Measurements from ENCODE around the gene C2CD2.
"Not testable (repeated sequence)": the region's sequence is repeated elsewhere in the genome, so short reads cannot be mapped to it uniquely, and the experiment has no call there.

Gene C2CD2
- 6.9 to 11.8 (median 7.7) reads per million in 3 donors for total RNA-seq

GRCh38 chr21:41953831-41954653 is at the start of gene C2CD2:
TSS of gene C2CD2 (minus strand) at chr21:41954018. CDS start at chr21:41953648, 370 bp downstream.
- H3K4me3 ChIP-seq (ENCODE audit: insufficient read depth, low read depth, low read length, poor library complexity, severe bottlenecking), result peak within 1 kb of the TSS; percentile 22
- peaks cover 4% of the 10 kb centered on the region for H3K27me3 ChIP-seq (replicated peaks; ENCODE audit: control insufficient read depth, insufficient read depth, low read length, poor library complexity, severe bottlenecking)
- no peaks in the 10 kb centered on the region for H3K9me3 ChIP-seq (ENCODE audit: control insufficient read depth, low read length)
- no peaks in the 10 kb centered on the region for H3K36me3 ChIP-seq (ENCODE audit: control insufficient read depth, insufficient read depth, low read length)
- H3K4me1 ChIP-seq (ENCODE audit: control insufficient read depth, insufficient read depth, low read length, poor library complexity, severe bottlenecking), result peaks cover 4% of the 10 kb centered on the region
- no peak within 1 kb of the TSS for H3K27ac ChIP-seq (ENCODE audit: insufficient read depth, low read length, poor library complexity, severe bottlenecking)
- no peak for DNase-seq

- no peak for DNase-seq
- H3K9me3 ChIP-seq (ENCODE audit: control insufficient read depth, low read length), result no peaks in the 10 kb centered on the region
- no peaks in the 10 kb centered on the region for H3K27me3 ChIP-seq (replicated peaks; ENCODE audit: control insufficient read depth, insufficient read depth, low read length, poor library complexity, severe bottlenecking)
- no peak overlapping the region for H3K27ac ChIP-seq (ENCODE audit: insufficient read depth, low read length, poor library complexity, severe bottlenecking)
- H3K4me1 ChIP-seq (ENCODE audit: control insufficient read depth, insufficient read depth, low read length, poor library complexity, severe bottlenecking), result peaks cover 6% of the 10 kb centered on the region
- peaks cover 6% of the 10 kb centered on the region for H3K36me3 ChIP-seq (ENCODE audit: control insufficient read depth, insufficient read depth, low read length)
- no peak overlapping the region for H3K4me3 ChIP-seq (ENCODE audit: insufficient read depth, low read depth, low read length, poor library complexity, severe bottlenecking)
Observed at GRCh38 chr21:42003051-42003461, 49.2 kb upstream of the C2CD2 start.

DNA sequence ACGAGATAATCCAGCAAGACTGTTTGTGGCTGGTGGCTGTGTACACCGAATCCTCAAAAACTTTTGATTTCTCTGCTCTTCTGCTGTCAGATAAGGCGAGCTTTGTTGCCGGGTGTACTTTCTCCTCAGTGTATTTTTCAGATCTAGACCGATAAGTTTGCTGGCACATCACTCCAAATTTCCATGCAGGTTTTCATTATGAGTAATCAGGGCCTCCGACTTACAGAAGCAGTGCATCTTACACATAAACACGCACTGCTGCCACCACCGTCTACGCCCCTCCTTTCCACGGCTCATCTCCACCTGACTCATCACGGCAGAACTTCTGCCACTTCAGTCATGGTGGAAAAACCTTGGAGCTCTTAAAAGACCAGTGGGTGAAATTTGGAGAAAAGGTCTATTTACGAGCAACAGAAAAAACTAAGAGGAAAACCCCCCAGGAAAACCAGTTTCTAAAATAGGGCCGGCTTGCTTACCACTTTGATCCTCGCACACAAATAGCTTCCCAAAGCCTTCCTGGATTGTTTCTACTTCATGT is 48.7 kb upstream of the C2CD2 start:
- peak in 1 of 3 donors; percentile 40 for DNase-seq
- H3K4me3 ChIP-seq (ENCODE audit: insufficient read depth, low read depth, low read length, poor library complexity, severe bottlenecking), result no peak overlapping the region
- H3K27me3 ChIP-seq (replicated peaks; ENCODE audit: control insufficient read depth, insufficient read depth, low read length, poor library complexity, severe bottlenecking), result no peaks in the 10 kb centered on the region
- peaks cover 6% of the 10 kb centered on the region for H3K36me3 ChIP-seq (ENCODE audit: control insufficient read depth, insufficient read depth, low read length)
- H3K4me1 ChIP-seq (ENCODE audit: control insufficient read depth, insufficient read depth, low read length, poor library complexity, severe bottlenecking), result peaks cover 6% of the 10 kb centered on the region
- H3K9me3 ChIP-seq (ENCODE audit: control insufficient read depth, low read length), result no peaks in the 10 kb centered on the region
- no peak overlapping the region for H3K27ac ChIP-seq (ENCODE audit: insufficient read depth, low read length, poor library complexity, severe bottlenecking)

DNA sequence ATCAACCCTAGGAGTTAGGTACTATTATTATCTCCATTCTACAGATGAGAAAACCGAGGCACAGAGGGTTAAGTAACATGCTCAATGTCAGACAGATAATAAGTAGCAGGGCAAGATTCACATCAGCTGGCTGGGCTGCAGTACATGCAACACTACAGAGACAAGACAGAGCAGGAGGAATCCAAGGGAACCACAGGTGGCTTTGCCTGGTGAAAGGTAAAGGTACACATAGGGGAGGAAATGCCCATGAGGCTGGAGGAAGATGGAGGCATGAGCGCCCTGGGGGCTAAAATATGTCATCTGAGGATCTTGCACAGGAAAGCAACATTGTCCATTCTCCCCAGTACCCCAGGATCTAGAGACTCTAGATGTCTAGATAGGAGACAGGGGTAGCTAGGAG is 48.0 kb upstream of the C2CD2 start:
- Histone ChIP-seq H3K36me3 (ENCODE audit: control insufficient read depth, insufficient read depth, low read length) (peaks cover 6% of the 10 kb centered on the region), H3K27me3 (replicated peaks; ENCODE audit: control insufficient read depth, insufficient read depth, low read length, poor library complexity, severe bottlenecking) (no peaks in the 10 kb centered on the region), H3K27ac (ENCODE audit: insufficient read depth, low read length, poor library complexity, severe bottlenecking) (no peak overlapping the region), H3K4me3 (ENCODE audit: insufficient read depth, low read depth, low read length, poor library complexity, severe bottlenecking) (no peak overlapping the region), H3K4me1 (ENCODE audit: control insufficient read depth, insufficient read depth, low read length, poor library complexity, severe bottlenecking) (peaks cover 6% of the 10 kb centered on the region), H3K9me3 (ENCODE audit: control insufficient read depth, low read length) (no peaks in the 10 kb centered on the region)
- no peak for DNase-seq

DNA sequence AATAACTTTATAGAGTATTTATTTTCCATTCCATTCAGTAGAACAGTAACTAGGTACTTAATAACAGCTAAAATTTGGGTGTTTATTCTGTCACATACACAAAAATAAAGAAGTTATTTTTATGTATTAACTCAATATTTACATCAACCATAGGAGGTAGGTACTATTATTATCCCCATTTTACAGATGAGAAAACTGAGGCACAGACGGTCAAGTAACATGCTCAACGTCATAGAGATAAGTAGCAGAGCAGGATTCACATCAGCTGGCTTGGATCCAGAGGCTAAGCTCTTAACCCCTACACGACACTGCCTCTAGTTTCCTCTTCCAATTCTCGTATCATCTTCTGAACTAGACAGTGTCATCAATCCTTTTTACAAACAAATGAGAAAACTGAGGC is 47.1 kb upstream of the C2CD2 start:
- Histone ChIP-seq H3K27ac (ENCODE audit: insufficient read depth, low read length, poor library complexity, severe bottlenecking) (no peak overlapping the region), H3K9me3 (ENCODE audit: control insufficient read depth, low read length) (no peaks in the 10 kb centered on the region), H3K36me3 (ENCODE audit: control insufficient read depth, insufficient read depth, low read length) (peaks cover 6% of the 10 kb centered on the region), H3K27me3 (replicated peaks; ENCODE audit: control insufficient read depth, insufficient read depth, low read length, poor library complexity, severe bottlenecking) (no peaks in the 10 kb centered on the region), H3K4me1 (ENCODE audit: control insufficient read depth, insufficient read depth, low read length, poor library complexity, severe bottlenecking) (peaks cover 6% of the 10 kb centered on the region), H3K4me3 (ENCODE audit: insufficient read depth, low read depth, low read length, poor library complexity, severe bottlenecking) (no peak overlapping the region)
- no peak for DNase-seq

- H3K4me1 ChIP-seq (ENCODE audit: control insufficient read depth, insufficient read depth, low read length, poor library complexity, severe bottlenecking), result no peaks in the 10 kb centered on the region
- peaks cover 19% of the 10 kb centered on the region for H3K36me3 ChIP-seq (ENCODE audit: control insufficient read depth, insufficient read depth, low read length)
- no peak overlapping the region for H3K4me3 ChIP-seq (ENCODE audit: insufficient read depth, low read depth, low read length, poor library complexity, severe bottlenecking)
- no peak overlapping the region for H3K27ac ChIP-seq (ENCODE audit: insufficient read depth, low read length, poor library complexity, severe bottlenecking)
- H3K9me3 ChIP-seq (ENCODE audit: control insufficient read depth, low read length), result no peaks in the 10 kb centered on the region
- no peaks in the 10 kb centered on the region for H3K27me3 ChIP-seq (replicated peaks; ENCODE audit: control insufficient read depth, insufficient read depth, low read length, poor library complexity, severe bottlenecking)
- DNase-seq, result no peak
Observed at GRCh38 chr21:41997657-41998056, 43.8 kb upstream of the C2CD2 start.

DNA sequence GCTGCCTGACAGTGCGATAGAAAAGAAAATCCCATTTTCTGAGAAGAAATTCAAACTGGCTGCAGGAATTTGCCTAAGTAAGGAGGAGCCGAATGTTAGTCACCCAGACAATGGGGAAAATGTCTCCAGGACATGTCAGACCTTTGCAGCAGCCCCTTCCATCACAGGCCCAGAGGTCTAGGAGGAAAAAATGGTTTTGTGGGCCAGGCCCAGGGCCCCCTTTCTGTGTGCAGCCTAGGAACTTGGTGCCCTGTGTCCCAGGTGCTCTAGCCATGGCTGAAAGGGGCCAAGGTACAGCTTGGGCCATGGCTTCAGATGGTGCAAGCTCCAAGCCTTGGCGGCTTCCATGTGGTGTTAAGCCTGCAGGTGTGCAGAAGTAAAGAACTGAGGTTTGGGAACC is 41.8 kb upstream of the C2CD2 start:
- H3K36me3 ChIP-seq (ENCODE audit: control insufficient read depth, insufficient read depth, low read length), result peaks cover 38% of the 10 kb centered on the region
- no peaks in the 10 kb centered on the region for H3K27me3 ChIP-seq (replicated peaks; ENCODE audit: control insufficient read depth, insufficient read depth, low read length, poor library complexity, severe bottlenecking)
- no peak overlapping the region for H3K27ac ChIP-seq (ENCODE audit: insufficient read depth, low read length, poor library complexity, severe bottlenecking)
- DNase-seq, result no peak
- no peak overlapping the region for H3K4me3 ChIP-seq (ENCODE audit: insufficient read depth, low read depth, low read length, poor library complexity, severe bottlenecking)
- no peaks in the 10 kb centered on the region for H3K9me3 ChIP-seq (ENCODE audit: control insufficient read depth, low read length)
- H3K4me1 ChIP-seq (ENCODE audit: control insufficient read depth, insufficient read depth, low read length, poor library complexity, severe bottlenecking), result no peaks in the 10 kb centered on the region

DNA sequence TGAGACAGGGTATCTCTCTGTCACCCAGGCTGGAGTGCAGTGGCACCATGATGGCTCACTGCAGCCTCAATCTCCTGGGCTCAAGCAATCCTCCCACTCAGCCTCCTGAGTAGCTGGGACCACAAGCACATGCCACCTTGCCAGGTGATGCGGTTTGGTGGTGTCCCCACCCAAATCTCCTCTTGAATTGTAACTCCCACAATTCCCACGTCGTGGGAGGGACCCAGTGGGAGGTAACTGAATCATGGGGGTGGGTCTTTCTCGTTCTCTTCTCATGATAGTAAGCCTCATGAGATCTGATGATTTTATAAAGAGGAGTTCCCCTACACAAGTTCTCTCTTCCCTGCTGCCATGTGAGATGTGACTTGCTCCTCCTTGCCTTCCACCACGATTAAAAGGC is 40.8 kb upstream of the C2CD2 start:
- H3K27ac ChIP-seq (ENCODE audit: insufficient read depth, low read length, poor library complexity, severe bottlenecking); DNase-seq; H3K9me3 ChIP-seq (ENCODE audit: control insufficient read depth, low read length); H3K4me1 ChIP-seq (ENCODE audit: control insufficient read depth, insufficient read depth, low read length, poor library complexity, severe bottlenecking); H3K27me3 ChIP-seq (replicated peaks; ENCODE audit: control insufficient read depth, insufficient read depth, low read length, poor library complexity, severe bottlenecking); H3K4me3 ChIP-seq (ENCODE audit: insufficient read depth, low read depth, low read length, poor library complexity, severe bottlenecking): not testable (repeated sequence)
- peaks cover 38% of the 10 kb centered on the region for H3K36me3 ChIP-seq (ENCODE audit: control insufficient read depth, insufficient read depth, low read length)

DNA sequence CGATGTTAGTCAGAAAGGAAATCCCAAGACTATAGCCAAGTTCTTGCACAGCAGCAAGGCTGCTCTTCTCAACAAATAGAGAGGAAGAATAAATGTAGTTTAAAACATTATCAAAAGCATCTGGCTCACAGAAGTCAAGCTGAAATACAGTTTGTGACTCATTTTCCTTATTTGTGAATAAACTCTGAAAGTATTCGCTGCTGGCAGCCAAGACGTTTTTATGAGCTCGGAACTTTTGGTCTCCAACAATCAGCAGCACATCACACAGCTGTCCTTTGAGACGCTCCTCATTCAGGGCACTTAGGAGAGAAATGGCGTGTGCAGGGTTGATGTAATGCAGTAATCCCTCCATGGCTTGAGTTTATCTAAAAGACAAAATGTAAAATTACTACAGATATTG is 39.9 kb upstream of the C2CD2 start:
- Histone ChIP-seq H3K27me3 (replicated peaks; ENCODE audit: control insufficient read depth, insufficient read depth, low read length, poor library complexity, severe bottlenecking) (no peaks in the 10 kb centered on the region), H3K36me3 (ENCODE audit: control insufficient read depth, insufficient read depth, low read length) (peaks cover 33% of the 10 kb centered on the region), H3K9me3 (ENCODE audit: control insufficient read depth, low read length) (no peaks in the 10 kb centered on the region), H3K4me3 (ENCODE audit: insufficient read depth, low read depth, low read length, poor library complexity, severe bottlenecking) (no peak overlapping the region), H3K4me1 (ENCODE audit: control insufficient read depth, insufficient read depth, low read length, poor library complexity, severe bottlenecking) (no peaks in the 10 kb centered on the region), H3K27ac (ENCODE audit: insufficient read depth, low read length, poor library complexity, severe bottlenecking) (no peak overlapping the region)
- DNase-seq, result no peak

GRCh38 chr21:41992576-41992975 is 38.8 kb upstream of the C2CD2 start:
- Histone ChIP-seq H3K27ac (ENCODE audit: insufficient read depth, low read length, poor library complexity, severe bottlenecking) (no peak overlapping the region), H3K27me3 (replicated peaks; ENCODE audit: control insufficient read depth, insufficient read depth, low read length, poor library complexity, severe bottlenecking) (no peaks in the 10 kb centered on the region), H3K9me3 (ENCODE audit: control insufficient read depth, low read length) (no peaks in the 10 kb centered on the region), H3K4me1 (ENCODE audit: control insufficient read depth, insufficient read depth, low read length, poor library complexity, severe bottlenecking) (no peaks in the 10 kb centered on the region), H3K4me3 (ENCODE audit: insufficient read depth, low read depth, low read length, poor library complexity, severe bottlenecking) (no peak overlapping the region), H3K36me3 (ENCODE audit: control insufficient read depth, insufficient read depth, low read length) (peaks cover 33% of the 10 kb centered on the region)
- no peak for DNase-seq

All from effector memory CD4-positive, alpha-beta T cell (primary cell).